IPS DF 6.9 (cell line): ENCODE results near the gene ACY1.

Experiments
- DNase-seq: peaks from one replicate; pipeline ENCODE4 v3.0.0-alpha.2; 2013; ENCODE audit warnings: low read depth, low spot score
- H3K27ac ChIP-seq: one replicate; pipeline ENCODE4 v1.5.1; 2013; ENCODE audit warnings: low read length, control low read depth
- H3K27me3 ChIP-seq: 2 replicates; pipeline ENCODE4 v1.6.1; 2013; ENCODE audit warnings: mild to moderate bottlenecking, low read length; ENCODE audit not compliant: control insufficient read depth, insufficient read depth
- H3K36me3 ChIP-seq: 2 replicates; pipeline ENCODE4 v1.6.1; 2013; ENCODE audit warnings: low read length; ENCODE audit not compliant: control insufficient read depth, insufficient read depth
- H3K4me1 ChIP-seq: 2 replicates; pipeline ENCODE4 v1.6.1; 2013; ENCODE audit warnings: low read length; ENCODE audit not compliant: control insufficient read depth, insufficient read depth
- H3K4me3 ChIP-seq: 2 replicates; pipeline ENCODE4 v1.5.1; 2013; ENCODE audit warnings: mild to moderate bottlenecking, low read length
- H3K9me3 ChIP-seq: 2 replicates; pipeline ENCODE4 v1.6.1; 2013; ENCODE audit warnings: low read length, inconsistent platforms; ENCODE audit not compliant: control insufficient read depth, insufficient read depth
- WGBS: extraction: QIAGEN DNeasy Blood & Tissue Kit; methylation state at CpG from one replicate; pipeline ENCODE4 v1.1.7; 2013; ENCODE audit warnings: mixed read lengths, missing lambda C conversion rate; ENCODE audit not compliant: insufficient read length, insufficient coverage; 5-methylcytosine and 5-hydroxymethylcytosine counted together

ACY1 gene

GRCh38 chr3:51974277-51974962 is 8.9 kb upstream of the ACY1 start:
- no peak for DNase-seq
- H3K4me1 ChIP-seq = peaks cover 13% of the 10 kb centered on the region
- H3K9me3 ChIP-seq = no peaks in the 10 kb centered on the region
- no CpG with 5 or more reads among the region's 30 CpGs for WGBS
- H3K4me3 ChIP-seq = peak overlapping the region; percentile 16; the same call in 1 of the 2 replicates
- peaks cover 5% of the 10 kb centered on the region; the same call in 1 of the 2 replicates for H3K27me3 ChIP-seq
- H3K27ac ChIP-seq = no peak overlapping the region
- H3K36me3 ChIP-seq = no peaks in the 10 kb centered on the region

GRCh38 chr3:51974963-51975851 is 8.1 kb upstream of the ACY1 start, which contains the start of gene ABHD14A:
Gene ABHD14A (plus strand): TSS chr3:51975064. CDS start chr3:51975136, 72 bp downstream.
- Histone ChIP-seq H3K27me3 (peaks cover 5% of the 10 kb centered on the region; the same call in 1 of the 2 replicates), H3K9me3 (no peaks in the 10 kb centered on the region), H3K4me1 (peaks cover 12% of the 10 kb centered on the region), H3K27ac (no peak within 1 kb of the TSS), H3K4me3 (peak within 1 kb of the TSS; percentile 44; the same call in 1 of the 2 replicates), H3K36me3 (no peaks in the 10 kb centered on the region)
- no CpG with 5 or more reads among the region's 63 CpGs for WGBS
- DNase-seq = no peak

- Histone ChIP-seq H3K4me1 (peaks cover 12% of the 10 kb centered on the region), H3K4me3 (no peak overlapping the region; the same call in 1 of the 2 replicates), H3K27ac (no peak overlapping the region), H3K36me3 (no peaks in the 10 kb centered on the region), H3K9me3 (no peaks in the 10 kb centered on the region), H3K27me3 (peaks cover 5% of the 10 kb centered on the region; the same call in 1 of the 2 replicates)
- no peak for DNase-seq
- WGBS = no CpG with 5 or more reads among the region's 46 CpGs
Measured at GRCh38 chr3:51975852-51976549, 7.3 kb upstream of the ACY1 start.

GRCh38 chr3:51977446-51978142 is 5.7 kb upstream of the ACY1 start:
- no CpG with 5 or more reads among the region's 9 CpGs for WGBS
- no peak overlapping the region for H3K4me3 ChIP-seq

GRCh38 chr3:51978143-51978502 is 5.2 kb upstream of the ACY1 start:
- Histone ChIP-seq H3K9me3 (no peaks in the 10 kb centered on the region), H3K4me1 (peaks cover 14% of the 10 kb centered on the region), H3K4me3 (no peak overlapping the region), H3K36me3 (no peaks in the 10 kb centered on the region), H3K27ac (no peak overlapping the region), H3K27me3 (peaks cover 5% of the 10 kb centered on the region; the same call in 1 of the 2 replicates)
- WGBS = no CpG with 5 or more reads among the region's 4 CpGs
- DNase-seq = no peak

More at GRCh38 chr3:51977446-51978142, 5.7 kb upstream of the ACY1 start:
- Histone ChIP-seq H3K9me3 (no peaks in the 10 kb centered on the region), H3K27me3 (peaks cover 5% of the 10 kb centered on the region; the same call in 1 of the 2 replicates), H3K27ac (no peak overlapping the region), H3K4me1 (peaks cover 13% of the 10 kb centered on the region), H3K36me3 (no peaks in the 10 kb centered on the region)
- no peak for DNase-seq

- Histone ChIP-seq H3K36me3 (no peaks in the 10 kb centered on the region), H3K4me1 (peaks cover 9% of the 10 kb centered on the region; the same call in 1 of the 2 replicates), H3K9me3 (no peaks in the 10 kb centered on the region), H3K27ac (no peak overlapping the region), H3K4me3 (no peak overlapping the region), H3K27me3 (peaks cover 5% of the 10 kb centered on the region; the same call in 1 of the 2 replicates)
- no peak for DNase-seq
- WGBS = no CpG with 5 or more reads among the region's 10 CpGs
Measured at GRCh38 chr3:51980253-51980652, 3.1 kb upstream of the ACY1 start.

GRCh38 chr3:51982352-51982837 is 940 bp upstream of the ACY1 start:
- Histone ChIP-seq H3K36me3 (no peaks in the 10 kb centered on the region), H3K27ac (no peak overlapping the region), H3K4me1 (peaks cover 4% of the 10 kb centered on the region; the same call in 1 of the 2 replicates), H3K4me3 (peak overlapping the region; percentile 14; the same call in 1 of the 2 replicates), H3K9me3 (no peaks in the 10 kb centered on the region), H3K27me3 (no peaks in the 10 kb centered on the region; the same call in 1 of the 2 replicates)
- DNase-seq = no peak
- no CpG with 5 or more reads among the region's 4 CpGs for WGBS

GRCh38 chr3:51983578-51984268 is 388 bp downstream of the ACY1 start:
- Histone ChIP-seq H3K9me3 (no peaks in the 10 kb centered on the region), H3K27me3 (no peaks in the 10 kb centered on the region), H3K36me3 (no peaks in the 10 kb centered on the region), H3K27ac (no peak overlapping the region), H3K4me3 (peak overlapping the region; percentile 14; the same call in 1 of the 2 replicates), H3K4me1 (peaks cover 6% of the 10 kb centered on the region)
- no peak for DNase-seq
- WGBS = no CpG with 5 or more reads among the region's 22 CpGs

GRCh38 chr3:51984269-51984647 is 923 bp downstream of the ACY1 start:
- H3K9me3 ChIP-seq = no peaks in the 10 kb centered on the region
- no peaks in the 10 kb centered on the region for H3K27me3 ChIP-seq
- no peak overlapping the region for H3K4me3 ChIP-seq
- H3K27ac ChIP-seq = no peak overlapping the region
- peaks cover 6% of the 10 kb centered on the region for H3K4me1 ChIP-seq
- no peaks in the 10 kb centered on the region for H3K36me3 ChIP-seq
- DNase-seq = no peak
